CD8-positive, alpha-beta memory T cell (primary cell): ENCODE results near the gene SHCBP1L. TPM values are rescaled to one million over a fixed set of nuclear protein-coding genes. Genes with fewer than 3 reads are reported as not detected.

Experiments used
- CTCF ChIA-PET: fragments of 350-600 bp; sonication (Branson Sonifier 250); formaldehyde crosslinking; loops from one replicate; lab custom pipeline; 2021; ENCODE audit warnings: antibody characterized with exemption; lab: Charles Lee
- POLR2A ChIA-PET: fragments of 350-600 bp; sonication (Branson Sonifier 250); formaldehyde crosslinking; loops from one replicate; lab custom pipeline; 2021; ENCODE audit warnings: antibody characterized with exemption; lab: Charles Lee
- DNase-seq, 5 donors: peaks; one replicate each; pipeline versions ENCODE4 v3.0.0 to v3.0.0-alpha.2; 2020 to 2022; ENCODE audit warnings: mixed read lengths in 1 of 5
- H3K27ac ChIP-seq: one replicate; pipeline ENCODE4 v1.7.0; 2013; ENCODE audit warnings: low read depth, mild to moderate bottlenecking, low read length, moderate library complexity
- H3K27me3 ChIP-seq: 2 replicates; pipeline ENCODE4 v1.7.0; 2013; ENCODE audit warnings: low read length, mild to moderate bottlenecking; ENCODE audit not compliant: insufficient read depth, poor library complexity, severe bottlenecking
- H3K36me3 ChIP-seq: 2 replicates; pipeline ENCODE4 v1.7.0; 2013; ENCODE audit warnings: mild to moderate bottlenecking, low read length, moderate library complexity; ENCODE audit not compliant: insufficient read depth
- H3K4me1 ChIP-seq: 2 replicates; pipeline ENCODE4 v1.7.0; 2013; ENCODE audit warnings: mild to moderate bottlenecking, low read length, moderate library complexity; ENCODE audit not compliant: insufficient read depth
- H3K4me3 ChIP-seq: 2 replicates; pipeline ENCODE4 v1.7.0; 2013; ENCODE audit warnings: mild to moderate bottlenecking, low read length
- H3K9me3 ChIP-seq: 2 replicates; pipeline ENCODE4 v1.7.0; 2013; ENCODE audit warnings: mild to moderate bottlenecking, low read length
- H3K27ac Mint-ChIP-seq, 8 donors: one replicate each; pipeline ENCODE4 v1.8.0; 2020 to 2021; ENCODE audit warnings: mixed read lengths in 8 of 8, mild to moderate bottlenecking in 6 of 8, inconsistent platforms in 3 of 8, moderate library complexity in 3 of 8
- H3K27me3 Mint-ChIP-seq, 2 donors: one replicate each; pipeline ENCODE4 v1.8.0; 2020 to 2021; ENCODE audit warnings: mixed read lengths in 2 of 2, mild to moderate bottlenecking in 1 of 2, moderate library complexity in 1 of 2
- H3K36me3 Mint-ChIP-seq, 3 donors: one replicate each; pipeline ENCODE4 v1.8.0; 2020 to 2021; ENCODE audit warnings: mixed read lengths in 3 of 3, inconsistent platforms in 1 of 3, mild to moderate bottlenecking in 1 of 3
- H3K4me1 Mint-ChIP-seq, 3 donors: one replicate each; pipeline ENCODE4 v1.8.0; 2020 to 2021; ENCODE audit warnings: mixed read lengths in 3 of 3, inconsistent platforms in 1 of 3, mild to moderate bottlenecking in 1 of 3
- H3K4me3 Mint-ChIP-seq, 7 donors: one replicate each; pipeline ENCODE4 v1.8.0; 2020 to 2021; ENCODE audit warnings: mixed read lengths in 7 of 7, mild to moderate bottlenecking in 6 of 7, moderate library complexity in 4 of 7, inconsistent platforms in 2 of 7
- H3K9me3 Mint-ChIP-seq, 5 donors: one replicate each; pipeline ENCODE4 v1.8.0; 2020 to 2022; ENCODE audit warnings: mixed read lengths in 5 of 5, mild to moderate bottlenecking in 3 of 5, moderate library complexity in 2 of 5, inconsistent platforms in 1 of 5
- polyA plus RNA-seq: library from polyadenylated mRNA; unstranded; fragments of 300-500 nt; fragmentation: Illumina TruSeq; gene quantifications from one replicate; pipeline ENCODE4 v1.2.3, GENCODE V29; 2021
- total RNA-seq, 2 experiments: library from RNA; stranded (reverse); gene quantifications; one replicate each; pipeline ENCODE4 v1.2.3, GENCODE V29; 2021

SHCBP1L gene
- total and polyA plus RNA-seq, 3 experiments from 2014 or later, result not detected

DNA sequence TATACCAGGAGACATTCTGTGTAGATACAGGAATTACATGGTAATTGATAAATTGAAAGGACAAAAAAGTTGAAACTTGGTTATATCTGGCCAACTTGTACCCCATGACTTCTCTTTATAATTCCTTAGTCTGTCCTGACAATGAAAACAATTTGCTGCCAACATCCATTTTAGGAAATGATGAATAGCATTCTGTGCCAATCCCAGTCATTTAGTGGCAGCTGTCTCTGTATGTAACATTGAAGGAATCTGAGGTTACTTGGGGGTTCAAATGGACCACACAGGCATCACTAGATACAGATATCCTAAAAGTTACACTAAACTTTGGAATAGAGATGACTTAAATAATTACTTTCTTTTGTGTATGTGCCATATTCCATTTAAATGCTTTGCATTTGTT, 75.6 kb downstream of the SHCBP1L start:
- H3K27ac ChIP-seq, result no peak overlapping the region
- POLR2A ChIA-PET, result no interaction called here
- CTCF ChIA-PET, result no interaction called here

DNA sequence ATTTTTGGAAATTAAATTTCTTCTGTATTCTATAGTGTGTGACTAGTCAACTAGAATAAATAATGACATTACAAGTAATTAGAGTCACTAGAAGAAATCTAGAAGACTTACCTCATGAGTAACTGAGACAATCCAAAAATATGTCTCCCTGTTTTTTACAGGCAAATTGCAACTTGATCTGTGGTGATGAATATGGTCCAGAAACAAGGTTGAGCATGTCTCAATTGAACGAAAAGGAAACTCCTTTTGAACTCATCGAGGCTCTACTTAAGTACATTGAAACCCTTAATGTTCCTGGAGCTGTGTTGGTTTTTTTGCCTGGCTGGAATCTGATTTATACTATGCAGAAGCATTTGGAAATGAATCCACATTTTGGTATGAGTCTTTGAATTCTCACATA, 77.1 kb downstream of the SHCBP1L start:
- CTCF ChIA-PET, result no interaction called here
- Histone ChIP-seq H3K9me3 (no peaks in the 10 kb centered on the region), H3K27ac (no peak overlapping the region), H3K4me1 (no peaks in the 10 kb centered on the region), H3K36me3 (peaks cover 92% of the 10 kb centered on the region), H3K4me3 (no peak overlapping the region), H3K27me3 (no peaks in the 10 kb centered on the region)
- H3K27me3 Mint-ChIP-seq, result no peaks in the 10 kb centered on the region
- no peaks in the 10 kb centered on the region for H3K9me3 Mint-ChIP-seq
- peaks cover 24 to 99% (median 55%) of the 10 kb centered on the region in 3 donors for H3K36me3 Mint-ChIP-seq
- H3K4me3 Mint-ChIP-seq, result no peak overlapping the region
- DNase-seq, result no peak
- peaks cover 12 to 19% (median 15%) of the 10 kb centered on the region in 3 donors for H3K4me1 Mint-ChIP-seq
- peak overlapping the region in 2 of 8 donors; percentile 17 to 48 for H3K27ac Mint-ChIP-seq
- POLR2A ChIA-PET, result no interaction called here

More for the DNA sequence above, 75.6 kb downstream of the SHCBP1L start:
- no peaks in the 10 kb centered on the region for H3K27me3 Mint-ChIP-seq
- Histone ChIP-seq H3K36me3 (peaks cover 93% of the 10 kb centered on the region), H3K27me3 (no peaks in the 10 kb centered on the region), H3K9me3 (no peaks in the 10 kb centered on the region), H3K4me1 (no peaks in the 10 kb centered on the region), H3K4me3 (no peak overlapping the region)
- no peak overlapping the region for H3K27ac Mint-ChIP-seq
- peaks cover 8 to 19% (median 11%) of the 10 kb centered on the region in 3 donors for H3K4me1 Mint-ChIP-seq
- peaks cover 31 to 99% (median 57%) of the 10 kb centered on the region in 3 donors for H3K36me3 Mint-ChIP-seq
- no peaks in the 10 kb centered on the region for H3K9me3 Mint-ChIP-seq
- no peak overlapping the region for H3K4me3 Mint-ChIP-seq
- no peak for DNase-seq

DNA sequence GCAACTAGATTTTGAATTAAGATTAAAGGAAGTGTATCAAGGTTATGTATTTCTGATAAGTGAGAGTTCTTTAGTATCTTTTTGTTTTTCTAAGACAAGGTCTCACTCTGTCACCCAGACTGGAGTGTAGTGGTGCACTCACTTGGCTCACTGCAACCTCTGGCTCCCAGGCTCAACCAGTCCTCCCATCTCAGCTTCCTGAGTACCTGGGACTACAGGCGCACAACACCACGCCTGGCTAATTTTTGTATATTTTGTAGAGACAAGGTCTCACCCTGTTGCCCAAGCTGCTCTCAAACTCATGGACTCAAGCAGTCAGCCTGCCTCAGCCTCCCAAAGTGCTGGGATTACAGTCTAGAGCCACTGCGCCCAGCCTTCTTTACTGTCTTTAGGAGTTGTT, 80.1 kb downstream of the SHCBP1L start:
- Mint-ChIP-seq H3K9me3 (no peaks in the 10 kb centered on the region), H3K4me1 (peaks cover 12 to 23% (median 15%) of the 10 kb centered on the region in 3 donors), H3K36me3 (peaks cover 10 to 93% (median 46%) of the 10 kb centered on the region in 3 donors), H3K27me3 (no peaks in the 10 kb centered on the region), H3K27ac (peak overlapping the region in 3 of 8 donors; percentile 24 to 57 (median 38)), H3K4me3 (no peak overlapping the region)
- Histone ChIP-seq H3K36me3 (peaks cover 86% of the 10 kb centered on the region), H3K27ac (no peak overlapping the region), H3K27me3 (no peaks in the 10 kb centered on the region), H3K4me1 (no peaks in the 10 kb centered on the region), H3K4me3 (no peak overlapping the region), H3K9me3 (no peaks in the 10 kb centered on the region)
- CTCF ChIA-PET, result no interaction called here
- POLR2A ChIA-PET, result no interaction called here
- no peak for DNase-seq

DNA sequence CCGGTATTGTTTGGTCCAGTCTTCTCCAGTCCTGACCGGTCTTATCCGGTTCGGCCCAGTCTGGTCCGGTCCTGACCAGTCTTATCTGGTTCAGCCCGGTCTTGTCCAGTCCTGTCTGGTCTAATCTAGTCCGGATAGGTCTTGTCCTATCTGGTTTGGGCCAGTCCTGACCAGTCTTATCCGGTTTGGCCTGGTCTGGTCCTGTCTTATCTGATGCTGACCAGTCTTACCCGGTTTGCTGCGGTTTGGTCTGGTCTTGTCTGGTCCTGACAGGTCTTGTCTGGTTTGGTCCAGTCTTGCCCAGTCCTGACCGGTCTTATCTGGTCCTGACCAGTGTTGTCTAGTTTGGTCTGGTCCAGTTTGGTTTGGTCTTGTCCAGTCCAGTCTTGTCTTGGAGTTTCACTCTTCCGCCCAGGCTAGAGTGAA, 83.7 kb downstream of the SHCBP1L start:
- peaks cover 79% of the 10 kb centered on the region for H3K36me3 ChIP-seq
- Mint-ChIP-seq H3K27ac (peak overlapping the region in 1 of 8 donors; percentile 17), H3K9me3 (no peaks in the 10 kb centered on the region), H3K36me3 (peaks cover 7 to 94% (median 32%) of the 10 kb centered on the region in 3 donors), H3K4me3 (no peak overlapping the region), H3K27me3 (no peaks in the 10 kb centered on the region), H3K4me1 (peaks cover 8 to 26% (median 14%) of the 10 kb centered on the region in 3 donors)
- no peak overlapping the region for H3K4me3 ChIP-seq
- no peaks in the 10 kb centered on the region for H3K4me1 ChIP-seq
- H3K27ac ChIP-seq, result no peak overlapping the region
- POLR2A ChIA-PET, result no interaction called here
- H3K27me3 ChIP-seq, result no peaks in the 10 kb centered on the region
- no peaks in the 10 kb centered on the region for H3K9me3 ChIP-seq
- CTCF ChIA-PET, result no interaction called here
- DNase-seq, result peak in 1 of 5 donors; percentile 8

DNA sequence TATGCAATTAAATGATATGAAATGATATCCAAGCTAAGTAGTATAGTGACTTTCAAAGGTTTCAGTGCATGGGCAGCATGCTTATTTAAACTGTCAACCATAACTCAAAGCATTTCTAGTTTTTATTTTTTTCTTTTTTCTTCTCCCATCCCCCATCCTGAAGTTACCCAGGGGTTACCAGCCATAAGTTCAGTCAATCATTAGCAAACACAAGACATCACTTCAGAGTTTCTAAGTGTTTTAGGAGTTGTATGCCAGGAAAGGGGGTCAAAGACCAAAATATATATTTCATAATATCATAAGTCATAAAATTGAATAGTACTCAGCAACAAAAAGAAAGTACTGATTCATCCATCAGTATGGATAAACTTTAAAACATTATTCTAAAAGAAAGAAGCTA, 85.1 kb downstream of the SHCBP1L start:
- no peak overlapping the region for H3K27ac ChIP-seq
- DNase-seq, result no peak
- H3K4me1 Mint-ChIP-seq, result peaks cover 3 to 27% (median 8%) of the 10 kb centered on the region in 3 donors
- no peaks in the 10 kb centered on the region for H3K9me3 ChIP-seq
- no peak overlapping the region for H3K4me3 ChIP-seq
- peaks cover 0 to 91% (median 21%) of the 10 kb centered on the region in 3 donors for H3K36me3 Mint-ChIP-seq
- no peaks in the 10 kb centered on the region for H3K9me3 Mint-ChIP-seq
- CTCF ChIA-PET, result no interaction called here
- no peaks in the 10 kb centered on the region for H3K27me3 ChIP-seq
- H3K27me3 Mint-ChIP-seq, result no peaks in the 10 kb centered on the region
- no peaks in the 10 kb centered on the region for H3K4me1 ChIP-seq
- peak overlapping the region in 1 of 8 donors; percentile 47 for H3K27ac Mint-ChIP-seq
- H3K4me3 Mint-ChIP-seq, result no peak overlapping the region
- peaks cover 73% of the 10 kb centered on the region for H3K36me3 ChIP-seq
- POLR2A ChIA-PET, result no interaction called here

DNA sequence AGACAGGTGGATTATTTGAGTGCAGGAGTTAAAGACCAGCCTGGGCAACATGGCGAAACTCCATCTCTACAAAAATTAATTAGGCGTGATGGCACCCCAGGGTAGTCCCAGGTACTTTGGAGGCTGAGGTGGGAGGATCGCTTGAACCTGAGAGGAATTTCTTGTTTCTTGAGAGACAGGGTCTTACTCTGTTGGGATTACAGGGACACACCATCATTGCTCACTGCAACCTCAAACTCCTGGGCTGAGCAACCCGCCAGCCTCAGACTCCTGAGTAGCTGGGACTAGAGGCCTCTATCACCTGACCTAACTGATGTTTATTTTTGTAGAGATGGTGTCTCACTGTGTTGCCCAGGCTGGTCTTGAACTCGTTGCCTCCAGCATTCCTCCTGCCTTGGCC, 89.0 kb downstream of the SHCBP1L start:
- Mint-ChIP-seq H3K27ac (peak overlapping the region in 2 of 8 donors; percentile 14 to 78), H3K4me1 (peaks cover 7 to 36% (median 21%) of the 10 kb centered on the region in 3 donors), H3K36me3 (peaks cover 7 to 94% (median 29%) of the 10 kb centered on the region in 3 donors), H3K9me3 (no peaks in the 10 kb centered on the region), H3K27me3 (no peaks in the 10 kb centered on the region), H3K4me3 (no peak overlapping the region)
- no peak overlapping the region for H3K27ac ChIP-seq
- ChIA-PET CTCF (no interaction called here), POLR2A (no interaction called here)
- H3K36me3 ChIP-seq, result peaks cover 74% of the 10 kb centered on the region
- no peaks in the 10 kb centered on the region for H3K9me3 ChIP-seq
- H3K4me1 ChIP-seq, result no peaks in the 10 kb centered on the region
- H3K27me3 ChIP-seq, result no peaks in the 10 kb centered on the region
- no peak overlapping the region for H3K4me3 ChIP-seq
- DNase-seq, result no peak

DNA sequence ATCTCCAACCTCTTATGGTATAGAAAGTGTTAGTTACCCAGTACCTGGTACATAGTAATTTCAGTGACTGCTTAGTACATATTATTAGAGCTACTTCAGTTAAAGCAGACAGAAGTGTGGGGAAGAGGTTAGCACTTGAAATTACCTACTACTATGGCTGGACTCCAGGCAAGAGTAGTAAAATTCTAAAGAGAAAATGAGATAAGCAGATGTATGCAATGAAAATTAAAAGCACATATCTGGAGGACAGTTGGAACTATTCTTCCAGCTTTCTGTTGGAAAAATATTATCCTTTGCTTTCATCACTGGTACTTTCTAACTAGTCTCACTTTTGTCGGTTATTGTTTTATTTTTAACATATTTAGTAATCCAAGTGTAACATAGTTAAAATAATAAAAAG, 90.1 kb downstream of the SHCBP1L start:
- Histone ChIP-seq H3K4me3 (no peak overlapping the region), H3K36me3 (peaks cover 82% of the 10 kb centered on the region), H3K4me1 (no peaks in the 10 kb centered on the region), H3K9me3 (no peaks in the 10 kb centered on the region), H3K27ac (no peak overlapping the region), H3K27me3 (no peaks in the 10 kb centered on the region)
- no peak for DNase-seq
- no peaks in the 10 kb centered on the region for H3K9me3 Mint-ChIP-seq
- POLR2A ChIA-PET, result no interaction called here
- no peak overlapping the region for H3K4me3 Mint-ChIP-seq
- H3K27me3 Mint-ChIP-seq, result no peaks in the 10 kb centered on the region
- CTCF ChIA-PET, result interaction anchor here (1.2 kb wide), 1 partner anchor 266 kb away, joined by 3 read pairs; no protein-coding TSS in a partner anchor
- H3K36me3 Mint-ChIP-seq, result peaks cover 14 to 96% (median 34%) of the 10 kb centered on the region in 3 donors
- H3K27ac Mint-ChIP-seq, result peak overlapping the region in 3 of 8 donors; percentile 14 to 39 (median 26)
- H3K4me1 Mint-ChIP-seq, result peaks cover 10 to 40% (median 25%) of the 10 kb centered on the region in 3 donors

DNA sequence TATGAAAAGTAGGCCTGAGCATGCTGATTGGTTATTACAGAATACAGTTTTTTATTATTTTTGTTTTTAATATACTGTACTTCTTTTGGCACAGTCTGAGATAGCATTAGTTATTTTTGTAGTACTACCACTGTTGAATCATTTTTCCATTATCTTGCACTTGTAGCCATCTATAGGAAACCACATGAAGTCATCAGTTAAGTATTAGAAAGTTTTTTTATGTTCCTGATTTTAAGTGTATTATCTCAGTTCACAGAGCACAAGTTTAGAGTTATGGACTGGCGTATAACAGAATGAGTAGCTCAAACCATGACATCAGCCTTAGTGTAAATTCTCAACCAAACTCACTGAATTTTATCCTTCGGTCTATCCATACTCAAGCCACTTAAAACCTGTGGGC, 91.0 kb downstream of the SHCBP1L start:
- no peak overlapping the region for H3K4me3 ChIP-seq
- no peaks in the 10 kb centered on the region for H3K9me3 ChIP-seq
- H3K27ac ChIP-seq, result no peak overlapping the region
- ChIA-PET POLR2A (no interaction called here), CTCF (interaction anchor here (1.2 kb wide), 1 partner anchor 265 kb away, joined by 3 read pairs; no protein-coding TSS in a partner anchor)
- peaks cover 88% of the 10 kb centered on the region for H3K36me3 ChIP-seq
- peak overlapping the region in 2 of 8 donors; percentile 33 to 71 for H3K27ac Mint-ChIP-seq
- H3K4me1 Mint-ChIP-seq, result peaks cover 10 to 40% (median 25%) of the 10 kb centered on the region in 3 donors
- no peaks in the 10 kb centered on the region for H3K27me3 Mint-ChIP-seq
- no peaks in the 10 kb centered on the region for H3K9me3 Mint-ChIP-seq
- H3K36me3 Mint-ChIP-seq, result peaks cover 16 to 96% (median 33%) of the 10 kb centered on the region in 3 donors
- no peaks in the 10 kb centered on the region for H3K4me1 ChIP-seq
- no peak overlapping the region for H3K4me3 Mint-ChIP-seq
- H3K27me3 ChIP-seq, result no peaks in the 10 kb centered on the region
- no peak for DNase-seq
